ENCODE results near the gene EFHC1. TPM values are rescaled to one million over a fixed set of nuclear protein-coding genes. Genes with fewer than 3 reads are reported as not detected.

The EFHC1 gene
- polyA plus RNA-seq, 1 donor (not counting 4 experiments of a cell fraction or from before 2014, with no cell fraction given) = 20.5 TPM

- no peak overlapping the region for H3K27ac ChIP-seq (ENCODE audit: control insufficient read depth, insufficient read depth, low read length)
- FAIRE-seq (no peak), DNase-seq (ENCODE audit: low read depth, low spot score) (no peak)
- no peaks in the 10 kb centered on the region for H4K20me1 ChIP-seq (ENCODE audit: control insufficient read depth, extremely low read depth, insufficient read depth, low read length)
- no peaks in the 10 kb centered on the region for H3K27me3 ChIP-seq (ENCODE audit: control insufficient read depth, extremely low read depth, insufficient read depth, low read length)
- H3K4me3 ChIP-seq (ENCODE audit: control insufficient read depth in 2 of 3, extremely low read depth in 1 of 3, insufficient read depth in 2 of 3, low read depth in 1 of 3, low read length in 3 of 3) = no peak overlapping the region
- dilution Hi-C loops (cut with MboI; ENCODE audit: extremely low pct_ligation_motif_present, low sequenced_read_pairs) = no loop called here
- peaks cover 24% of the 10 kb centered on the region for H3K79me2 ChIP-seq (ENCODE audit: control insufficient read depth, insufficient read depth, low read length)
- H3K9me1 ChIP-seq (ENCODE audit: control insufficient read depth, extremely low read depth, insufficient read depth, low read length) = no peaks in the 10 kb centered on the region
- no peaks in the 10 kb centered on the region for H3K36me3 ChIP-seq (ENCODE audit: control insufficient read depth in 2 of 2, extremely low read depth in 1 of 2, insufficient read depth in 2 of 2, low read length in 2 of 2)
- H2AFZ ChIP-seq (ENCODE audit: control insufficient read depth, low read length) = no peak overlapping the region
- H3K9ac ChIP-seq (ENCODE audit: control insufficient read depth, extremely low read depth, insufficient read depth, low read length) = no peak overlapping the region
- no peaks in the 10 kb centered on the region for H3K9me3 ChIP-seq (ENCODE audit: control insufficient read depth, low read depth, low read length)
- H3K4me1 ChIP-seq (ENCODE audit: control insufficient read depth, extremely low read depth, insufficient read depth, low read length) = peaks cover 42% of the 10 kb centered on the region
- no peak overlapping the region for H3K4me2 ChIP-seq (ENCODE audit: control insufficient read depth, extremely low read depth, insufficient read depth, low read depth, low read length)
- TF ChIP-seq, protein P1, sequence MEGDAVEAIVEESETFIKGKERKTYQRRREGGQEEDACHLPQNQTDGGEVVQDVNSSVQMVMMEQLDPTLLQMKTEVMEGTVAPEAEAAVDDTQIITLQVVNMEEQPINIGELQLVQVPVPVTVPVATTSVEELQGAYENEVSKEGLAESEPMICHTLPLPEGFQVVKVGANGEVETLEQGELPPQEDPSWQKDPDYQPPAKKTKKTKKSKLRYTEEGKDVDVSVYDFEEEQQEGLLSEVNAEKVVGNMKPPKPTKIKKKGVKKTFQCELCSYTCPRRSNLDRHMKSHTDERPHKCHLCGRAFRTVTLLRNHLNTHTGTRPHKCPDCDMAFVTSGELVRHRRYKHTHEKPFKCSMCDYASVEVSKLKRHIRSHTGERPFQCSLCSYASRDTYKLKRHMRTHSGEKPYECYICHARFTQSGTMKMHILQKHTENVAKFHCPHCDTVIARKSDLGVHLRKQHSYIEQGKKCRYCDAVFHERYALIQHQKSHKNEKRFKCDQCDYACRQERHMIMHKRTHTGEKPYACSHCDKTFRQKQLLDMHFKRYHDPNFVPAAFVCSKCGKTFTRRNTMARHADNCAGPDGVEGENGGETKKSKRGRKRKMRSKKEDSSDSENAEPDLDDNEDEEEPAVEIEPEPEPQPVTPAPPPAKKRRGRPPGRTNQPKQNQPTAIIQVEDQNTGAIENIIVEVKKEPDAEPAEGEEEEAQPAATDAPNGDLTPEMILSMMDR (optimal IDR thresholded peaks at IDR 0.05 in 1 of 3, IDR thresholded peaks at IDR 0.05 in 1 of 3, conservative IDR thresholded peaks at IDR 0.05 in 1 of 3; ENCODE audit: extremely low read depth in 1 of 3, insufficient read depth in 2 of 3, low read length in 3 of 3) = no peak
- TF ChIP-seq EZH2 (IDR thresholded peaks at IDR 0.05; ENCODE audit: low read length) = no peak
Observed at GRCh38 chr6:52550014-52550575, 130.0 kb downstream of the EFHC1 start.

GRCh38 chr6:52550870-52551269 lies 130.7 kb downstream of the EFHC1 start:
- dilution Hi-C loops (cut with MboI; ENCODE audit: extremely low pct_ligation_motif_present, low sequenced_read_pairs) = no loop called here
- DNase-seq (ENCODE audit: low read depth, low spot score) = no peak
- Histone ChIP-seq H2AFZ (ENCODE audit: control insufficient read depth, low read length) (no peak overlapping the region), H3K79me2 (ENCODE audit: control insufficient read depth, insufficient read depth, low read length) (peaks cover 19% of the 10 kb centered on the region), H3K9me1 (ENCODE audit: control insufficient read depth, extremely low read depth, insufficient read depth, low read length) (no peaks in the 10 kb centered on the region), H3K4me2 (ENCODE audit: control insufficient read depth, extremely low read depth, insufficient read depth, low read depth, low read length) (peak overlapping the region; percentile 59), H3K4me3 (ENCODE audit: control insufficient read depth in 2 of 3, extremely low read depth in 1 of 3, insufficient read depth in 2 of 3, low read depth in 1 of 3, low read length in 3 of 3) (no peak overlapping the region), H3K27me3 (ENCODE audit: control insufficient read depth, extremely low read depth, insufficient read depth, low read length) (no peaks in the 10 kb centered on the region), H3K9me3 (ENCODE audit: control insufficient read depth, low read depth, low read length) (no peaks in the 10 kb centered on the region), H4K20me1 (ENCODE audit: control insufficient read depth, extremely low read depth, insufficient read depth, low read length) (no peaks in the 10 kb centered on the region), H3K36me3 (ENCODE audit: control insufficient read depth in 2 of 2, extremely low read depth in 1 of 2, insufficient read depth in 2 of 2, low read length in 2 of 2) (no peaks in the 10 kb centered on the region), H3K9ac (ENCODE audit: control insufficient read depth, extremely low read depth, insufficient read depth, low read length) (no peak overlapping the region), H3K4me1 (ENCODE audit: control insufficient read depth, extremely low read depth, insufficient read depth, low read length) (peaks cover 35% of the 10 kb centered on the region), H3K27ac (ENCODE audit: control insufficient read depth, insufficient read depth, low read length) (no peak overlapping the region)
- FAIRE-seq = no peak
- TF ChIP-seq, protein P1 (optimal IDR thresholded peaks at IDR 0.05 in 1 of 3, IDR thresholded peaks at IDR 0.05 in 1 of 3, conservative IDR thresholded peaks at IDR 0.05 in 1 of 3; ENCODE audit: extremely low read depth in 1 of 3, insufficient read depth in 2 of 3, low read length in 3 of 3) = no peak
- TF ChIP-seq EZH2 (IDR thresholded peaks at IDR 0.05; ENCODE audit: low read length) = no peak

All from keratinocyte (primary cell).